GM19324 (cell line): Measurements from ENCODE around the gene UFL1.
"Not testable (repeated sequence)": the region's sequence is repeated elsewhere in the genome, so short reads cannot be mapped to it uniquely, and the experiment has no call there.

ENCODE experiments used
- ATAC-seq: cut with Tn5 transposase; IDR thresholded peaks from one replicate; pipeline ENCODE4 v1.9.1; 2021; ENCODE audit warnings: mild to moderate bottlenecking, moderate library complexity; ENCODE audit not compliant: unreplicated experiment, low FRiP score

The UFL1 gene

DNA sequence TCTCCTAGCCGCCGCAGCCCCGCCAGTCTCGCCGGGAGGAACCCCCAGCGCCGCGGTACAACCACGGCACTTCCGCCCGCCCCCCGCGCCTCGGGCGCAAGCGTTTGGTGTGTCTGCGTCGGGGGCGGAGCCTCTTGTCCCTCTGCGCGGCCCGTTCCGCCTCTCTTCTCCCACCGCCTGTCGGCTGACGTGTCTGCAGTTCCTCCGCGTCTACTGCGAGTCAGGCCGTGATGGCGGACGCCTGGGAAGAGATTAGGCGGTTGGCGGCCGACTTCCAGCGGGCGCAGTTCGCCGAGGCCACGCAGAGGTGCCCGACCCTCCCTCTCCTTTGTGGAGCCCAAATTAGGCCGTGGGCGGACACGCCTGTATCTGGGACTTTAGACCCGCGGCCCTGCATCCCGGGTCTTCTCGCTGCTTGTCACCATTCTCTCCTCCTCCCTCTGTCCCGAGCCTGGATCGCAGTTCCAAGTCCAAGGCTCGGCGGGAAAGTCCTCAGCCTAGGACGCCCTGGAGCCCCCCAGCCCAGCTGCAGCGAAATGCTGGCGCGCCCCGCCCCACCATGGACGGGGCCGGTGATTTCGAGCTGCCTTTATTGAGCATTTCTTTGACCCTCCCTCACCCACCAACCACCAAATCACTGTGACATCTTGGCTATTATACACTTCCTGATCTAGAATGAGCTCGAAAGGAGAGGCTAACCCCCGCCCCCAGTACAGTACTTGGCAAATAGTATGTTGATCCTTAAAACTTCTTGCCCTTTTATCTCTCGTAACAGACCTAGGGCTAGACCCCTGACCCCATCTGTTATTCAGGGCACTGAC is at the start of gene UFL1:
UFL1 (plus strand) TSS at position 163 of the 821 bp plus-strand sequence; CDS start at position 231, 68 bp downstream.
- peak; percentile 99 for ATAC-seq

DNA sequence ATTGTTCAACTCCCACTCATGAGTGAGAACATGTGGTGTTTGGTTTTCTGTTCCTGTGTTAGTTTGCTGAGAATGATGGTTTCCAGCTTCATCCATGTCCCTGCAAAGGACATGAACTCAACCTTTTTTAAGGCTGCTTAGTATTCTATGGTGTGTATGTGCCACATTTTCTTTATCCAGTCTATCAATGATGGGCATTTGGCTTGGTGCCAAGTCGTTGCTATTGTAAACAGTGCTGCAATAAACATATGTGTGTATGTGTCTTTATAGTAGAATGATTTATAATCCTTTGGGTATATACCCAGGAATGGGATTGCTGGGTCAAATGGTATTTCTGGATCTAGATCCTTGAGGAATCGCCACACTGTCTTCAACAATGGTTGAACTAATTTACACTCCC is 49.3 kb upstream of the UFL1 start:
- ATAC-seq: not testable (repeated sequence)

GRCh38 chr6:96478695-96479094 is 42.9 kb upstream of the UFL1 start:
- ATAC-seq: no peak

GRCh38 chr6:96491926-96492325 is 29.7 kb upstream of the UFL1 start:
- ATAC-seq: no peak

GRCh38 chr6:96499781-96500180 is 21.8 kb upstream of the UFL1 start:
- ATAC-seq: no peak

- no peak for ATAC-seq
These were observed 18.7 kb upstream of the UFL1 start for GRCh38 chr6:96502915-96503314.

DNA sequence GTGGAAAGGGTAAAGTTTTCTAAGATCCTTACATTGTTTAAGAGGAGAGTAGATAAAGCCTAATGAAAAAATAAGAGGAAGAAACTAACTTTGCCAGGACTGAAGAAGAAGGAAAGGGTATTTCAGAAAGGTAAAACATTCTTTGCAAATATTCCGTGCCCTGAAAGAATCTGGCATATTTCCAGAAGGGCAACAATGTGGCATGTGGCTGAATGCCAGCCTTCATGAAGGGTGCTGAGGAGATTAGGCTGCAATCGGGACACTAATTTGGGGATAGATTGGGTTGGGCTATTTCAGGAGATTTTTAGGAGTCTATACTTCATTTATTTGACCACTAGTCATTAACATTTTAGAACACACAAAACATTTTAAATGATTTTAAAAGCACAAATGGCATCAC is 16.2 kb upstream of the UFL1 start:
- no peak for ATAC-seq

DNA sequence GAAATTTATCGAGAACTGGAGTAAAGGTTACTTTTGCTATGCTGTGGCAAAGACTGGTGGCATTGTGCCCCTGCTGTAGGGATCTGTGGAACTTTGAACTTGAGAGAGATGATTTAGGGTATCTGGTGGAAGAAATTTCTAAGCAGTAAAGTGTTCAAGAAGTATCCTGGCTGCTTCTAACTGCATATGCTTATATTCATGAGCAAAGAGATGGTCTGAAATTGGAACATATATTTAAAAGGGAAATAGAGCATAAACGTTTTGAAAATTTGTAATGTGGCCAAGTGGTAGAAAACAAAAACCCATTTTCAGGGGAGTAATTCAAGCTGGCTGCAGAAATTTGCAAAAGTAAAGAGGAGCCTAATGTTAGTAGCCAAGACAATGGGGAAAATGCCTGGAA is 12.3 kb upstream of the UFL1 start:
- no peak for ATAC-seq

DNA sequence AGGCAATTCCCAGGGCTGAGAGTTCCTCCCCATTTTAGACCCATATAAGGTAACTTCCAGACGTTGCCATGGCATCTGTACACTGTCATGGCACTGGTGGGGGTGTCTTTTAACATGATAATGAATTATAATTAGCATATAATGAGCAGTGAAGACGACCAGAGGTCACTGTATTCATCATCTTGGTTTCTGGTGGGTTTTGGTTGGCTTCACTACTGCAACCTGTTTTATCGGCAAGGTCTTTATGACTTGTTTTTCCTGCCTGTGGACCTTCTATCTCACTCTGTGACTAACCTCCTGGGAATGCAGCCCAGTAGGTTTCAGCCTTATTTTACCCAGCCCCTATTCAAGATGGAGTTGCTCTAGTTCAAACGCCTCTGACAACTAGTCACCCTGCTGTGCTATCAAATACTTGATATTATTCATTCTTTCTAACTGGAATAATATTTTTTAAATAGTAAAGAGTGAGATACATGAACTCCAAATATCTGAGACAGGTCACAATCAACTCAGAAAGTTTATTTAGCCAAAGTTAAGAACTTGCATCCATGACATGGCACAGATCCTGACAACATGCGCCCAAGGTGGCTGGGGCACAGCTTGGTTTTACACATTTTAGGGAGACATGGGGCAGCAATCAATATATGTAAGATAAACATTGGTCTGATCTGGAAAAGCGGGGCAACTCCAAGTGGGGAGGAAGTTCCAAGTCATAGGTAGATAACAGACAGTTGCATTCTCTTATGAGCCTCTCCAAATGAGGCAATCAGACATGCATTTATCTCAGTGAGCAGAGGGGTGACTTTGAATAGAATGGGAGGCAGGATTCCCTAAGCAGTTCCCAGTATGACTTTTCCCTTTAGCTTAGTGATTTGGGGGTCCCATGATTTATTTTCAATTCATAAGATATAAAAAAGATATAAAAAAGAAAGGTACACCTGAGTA is 1.2 kb upstream of the UFL1 start:
- no peak for ATAC-seq

GRCh38 chr6:96521306-96521643 is 331 bp upstream of the UFL1 start:
- ATAC-seq: peak; percentile 21

- ATAC-seq: peak; percentile 31
These were observed 931 bp downstream of the UFL1 start for GRCh38 chr6:96522465-96523009.

DNA sequence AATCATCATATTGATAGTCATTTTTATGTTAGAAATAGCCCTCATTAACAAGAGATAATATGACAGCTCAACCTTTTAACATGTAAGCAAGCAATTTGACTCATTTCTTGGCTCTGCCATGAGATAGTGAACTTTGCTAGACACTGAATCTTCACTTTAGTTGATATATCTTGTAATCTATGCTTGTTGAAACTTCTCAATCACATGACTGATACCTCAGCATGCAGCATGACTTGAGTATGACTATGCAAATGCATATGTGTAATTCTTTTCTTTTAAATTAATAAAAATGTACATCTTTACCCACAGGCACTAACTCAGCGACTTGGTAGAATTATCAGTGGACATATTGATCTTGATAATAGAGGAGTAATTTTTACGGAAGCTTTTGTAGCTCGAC is 6.6 kb downstream of the UFL1 start:
- no peak for ATAC-seq

GRCh38 chr6:96532399-96532798 is 10.8 kb downstream of the UFL1 start:
- no peak for ATAC-seq

DNA sequence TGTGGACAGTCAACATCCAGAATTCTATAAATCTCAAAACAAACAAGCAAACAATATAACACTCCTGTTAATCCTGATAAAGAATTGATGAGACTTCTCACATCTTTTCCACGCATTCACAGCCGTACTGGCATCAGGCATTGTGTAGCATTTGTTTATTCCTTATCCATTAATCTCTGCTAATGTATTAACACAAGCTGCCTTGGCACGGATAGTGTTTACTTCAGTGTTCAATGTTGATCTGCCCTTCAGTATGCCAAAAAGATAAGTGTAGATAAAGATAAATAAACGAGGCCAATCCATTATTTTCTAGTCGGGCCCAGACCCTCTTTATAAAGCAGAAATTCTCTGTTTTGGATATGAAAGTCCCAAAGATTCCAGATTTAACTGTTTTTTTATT is 16.1 kb downstream of the UFL1 start:
- no peak for ATAC-seq

DNA sequence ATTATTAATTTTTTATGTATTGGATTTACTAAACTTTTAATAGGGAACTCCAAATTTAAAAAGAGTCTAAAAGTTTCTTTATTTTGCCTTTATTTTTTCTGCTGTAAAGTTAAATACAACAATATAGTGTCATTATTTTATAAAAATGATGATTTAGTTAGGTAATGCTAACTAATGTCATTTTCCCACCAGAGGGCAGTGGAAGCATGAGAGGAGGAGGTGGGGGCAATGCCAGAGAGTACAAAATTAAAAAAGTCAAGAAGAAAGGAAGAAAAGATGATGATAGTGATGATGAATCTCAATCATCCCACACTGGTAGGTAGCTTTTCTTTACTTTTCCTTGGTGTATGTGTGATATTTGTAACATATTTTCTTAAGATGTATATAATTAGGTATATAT is 21.1 kb downstream of the UFL1 start:
- no peak for ATAC-seq

- no peak for ATAC-seq
These were observed 24.3 kb downstream of the UFL1 start for GRCh38 chr6:96545882-96546281.

GRCh38 chr6:96547654-96548053 is 26.0 kb downstream of the UFL1 start:
- no peak for ATAC-seq

DNA sequence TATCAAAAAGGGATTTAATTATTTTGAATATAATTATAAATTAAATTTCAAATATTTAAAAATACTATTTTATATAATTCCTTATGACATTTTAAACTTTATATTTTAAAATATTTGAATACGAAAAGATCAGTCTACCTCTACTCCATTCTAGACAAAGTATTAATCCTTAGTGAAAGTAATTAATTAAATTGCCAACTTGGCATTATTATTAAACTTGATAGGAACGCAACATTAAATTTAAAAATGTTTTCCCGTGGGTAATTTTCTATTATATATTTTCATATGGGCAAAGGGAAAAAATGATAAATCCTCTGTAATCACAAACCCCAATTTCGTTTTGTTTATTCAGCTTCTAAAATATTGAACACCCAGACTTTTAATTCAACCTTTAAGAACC is 33.0 kb downstream of the UFL1 start:
- ATAC-seq: no peak

- ATAC-seq: not testable (repeated sequence)
These were observed 38.1 kb downstream of the UFL1 start for GRCh38 chr6:96559740-96560139.

DNA sequence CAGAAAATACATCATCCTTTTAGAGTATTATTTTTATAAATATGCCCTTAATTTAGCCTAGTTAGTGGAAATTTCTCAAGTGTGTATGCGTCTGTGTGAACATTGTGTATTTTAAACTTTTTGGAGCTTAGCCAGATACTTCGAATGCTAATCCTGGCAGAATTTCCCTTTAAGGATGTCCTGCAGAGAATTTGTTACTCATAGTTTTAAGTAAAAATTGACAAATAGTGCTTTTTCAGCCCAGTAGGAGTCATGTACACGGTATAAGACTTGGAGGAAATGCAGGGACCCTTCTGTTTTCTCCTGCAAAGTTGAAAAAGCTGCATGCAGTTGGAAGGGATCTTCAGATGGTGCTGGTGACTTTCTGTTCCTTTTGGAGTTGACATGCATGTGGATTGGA is 41.3 kb downstream of the UFL1 start, which contains the start of gene FHL5:
FHL5 (plus strand) TSS at position 243 of the 400 bp plus-strand sequence. CDS start 40,486 bp downstream, outside the sequence.
- ATAC-seq: no peak

GRCh38 chr6:96563853-96564252 is 42.2 kb downstream of the UFL1 start:
- ATAC-seq: no peak
